Measurements from ENCODE around the gene SPATA16. TPM values are rescaled to one million over a fixed set of nuclear protein-coding genes. Genes with fewer than 3 reads are reported as not detected.

SPATA16 gene, protein sequence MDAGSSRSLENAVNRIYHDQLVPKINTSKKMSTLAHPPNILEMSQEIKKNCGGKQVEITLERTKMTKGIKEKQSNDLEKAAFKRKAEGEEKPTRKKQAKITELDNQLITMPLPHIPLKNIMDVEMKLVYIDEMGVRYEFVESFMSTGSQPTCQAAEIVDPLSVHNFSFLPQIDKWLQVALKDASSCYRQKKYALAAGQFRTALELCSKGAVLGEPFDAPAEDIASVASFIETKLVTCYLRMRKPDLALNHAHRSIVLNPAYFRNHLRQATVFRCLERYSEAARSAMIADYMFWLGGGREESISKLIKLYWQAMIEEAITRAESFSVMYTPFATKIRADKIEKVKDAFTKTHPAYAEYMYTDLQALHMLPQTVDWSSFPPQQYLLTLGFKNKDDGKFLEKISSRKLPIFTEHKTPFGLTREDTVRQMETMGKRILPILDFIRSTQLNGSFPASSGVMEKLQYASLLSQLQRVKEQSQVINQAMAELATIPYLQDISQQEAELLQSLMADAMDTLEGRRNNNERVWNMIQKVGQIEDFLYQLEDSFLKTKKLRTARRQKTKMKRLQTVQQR
- not detected in 2 replicates for total RNA-seq

DNA sequence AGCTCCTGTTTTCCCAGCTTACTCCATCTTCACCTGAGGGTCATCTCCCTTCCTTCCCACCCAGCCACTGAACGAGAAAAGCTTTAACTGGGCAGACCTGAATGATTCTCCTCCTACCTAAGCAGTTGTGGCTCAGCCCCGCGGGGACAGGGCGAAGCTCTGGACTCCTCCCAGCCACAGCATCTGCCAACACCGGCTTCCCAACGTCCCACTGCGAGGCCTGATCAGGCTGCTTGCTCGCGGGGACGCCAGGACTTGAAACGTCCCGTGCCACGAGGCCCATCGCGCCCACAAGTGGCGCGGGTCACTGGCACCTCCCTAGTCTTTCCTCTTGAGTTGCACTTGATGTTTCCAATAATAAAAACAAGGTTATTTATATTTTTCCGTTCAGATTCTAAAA, at the start of gene SPATA16:
Gene SPATA16, minus strand, starts transcription at position 250 of the 400 bp plus-strand sequence. CDS start 23,504 bp downstream, outside the sequence.

All from uterine smooth muscle cell (primary cell).